Measurements from ENCODE around the gene FYN.

- no peak for TF ChIP-seq POLR2A (IDR thresholded peaks at IDR 0.05; ENCODE audit: low read depth, low read length)
- no peak for TF ChIP-seq TAF1 (IDR thresholded peaks at IDR 0.05; ENCODE audit: low read depth, low read length)
Observed at GRCh38 chr6:111825439-111826086, 47.7 kb downstream of the FYN start.

All from GM12891 (cell line).